ENCODE results near the gene CDK7.
"Not testable (repeated sequence)": the region's sequence is repeated elsewhere in the genome, so short reads cannot be mapped to it uniquely, and the experiment has no call there.

The CDK7 gene
- 22.4 to 29.7 reads per million in 2 donors for total RNA-seq

DNA sequence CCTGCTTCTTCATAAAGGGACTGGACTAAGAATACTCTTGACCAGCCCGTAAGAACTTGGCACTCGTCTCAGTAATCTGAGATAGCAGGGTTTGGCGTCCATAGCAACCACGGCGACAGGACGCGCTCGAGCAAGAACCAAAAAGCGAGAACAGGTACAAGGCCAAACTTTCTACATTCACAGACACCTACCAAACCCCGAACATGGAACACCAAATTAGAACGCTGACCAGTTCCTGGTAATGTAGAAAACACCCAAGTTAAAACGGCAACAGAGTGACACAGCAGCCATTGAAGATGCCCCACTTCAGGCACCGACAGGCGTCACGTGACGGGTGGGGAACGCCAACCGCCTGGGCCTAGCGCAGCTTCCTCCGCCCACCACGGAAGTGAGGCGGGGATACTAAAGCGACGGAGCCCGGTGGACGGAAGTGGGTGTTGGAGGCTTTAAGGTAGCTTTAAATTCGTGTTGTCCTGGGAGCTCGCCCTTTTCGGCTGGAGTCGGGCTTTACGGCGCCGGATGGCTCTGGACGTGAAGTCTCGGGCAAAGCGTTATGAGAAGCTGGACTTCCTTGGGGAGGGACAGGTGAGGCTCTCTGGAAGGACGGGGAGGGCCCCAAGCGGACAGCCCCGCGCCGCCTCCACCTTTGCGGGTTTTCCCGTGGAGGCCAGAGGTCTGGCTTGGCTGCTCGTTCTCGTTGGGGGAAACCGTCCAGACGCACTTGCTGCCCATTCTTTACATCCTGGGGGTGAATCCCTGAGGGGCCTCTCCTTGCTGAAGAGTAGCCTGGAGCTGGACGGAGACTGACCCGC is at the start of gene CDK7:
TSS of gene CDK7 (plus strand) at position 430 of the 812 bp plus-strand sequence. CDS start at position 520, 90 bp downstream.
- peak; percentile 88 for DNase-seq

DNA sequence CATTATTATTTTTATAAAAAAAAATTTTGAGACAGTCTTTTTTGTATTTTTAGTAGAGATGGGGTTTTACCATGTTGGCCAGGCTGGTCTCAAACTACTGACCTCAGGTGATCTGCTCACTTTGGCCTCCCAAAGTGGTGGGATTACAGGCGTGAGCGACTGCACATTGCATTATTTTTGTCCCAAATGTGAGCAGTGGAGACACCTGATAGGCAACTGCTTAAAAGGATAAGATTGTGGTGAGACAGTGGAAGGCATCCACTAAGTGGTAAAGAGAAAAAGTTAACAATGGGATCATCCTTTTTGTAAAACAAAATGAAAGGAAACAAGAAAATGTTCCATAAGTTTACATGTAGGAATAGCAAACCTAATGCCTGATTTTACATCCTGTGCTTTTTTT is 47.3 kb upstream of the CDK7 start:
- no peak for DNase-seq

DNA sequence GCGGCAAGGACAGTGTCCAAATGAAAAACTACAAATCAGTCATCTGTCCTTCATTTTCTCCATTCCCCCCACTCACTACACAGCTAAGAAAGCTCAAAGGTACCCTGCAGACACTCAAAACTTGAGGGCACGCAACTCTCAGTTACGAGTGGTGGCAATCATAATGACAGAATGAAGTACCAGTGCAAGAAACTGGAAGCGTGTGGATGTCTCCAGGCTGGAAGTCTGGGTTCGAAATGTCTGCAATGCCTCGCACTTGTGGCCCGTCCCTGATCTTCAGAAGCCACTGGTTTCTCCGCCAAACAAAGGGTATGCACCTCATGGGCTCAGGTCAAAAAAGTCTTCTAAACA is 45.9 kb upstream of the CDK7 start:
- no peak for DNase-seq

DNA sequence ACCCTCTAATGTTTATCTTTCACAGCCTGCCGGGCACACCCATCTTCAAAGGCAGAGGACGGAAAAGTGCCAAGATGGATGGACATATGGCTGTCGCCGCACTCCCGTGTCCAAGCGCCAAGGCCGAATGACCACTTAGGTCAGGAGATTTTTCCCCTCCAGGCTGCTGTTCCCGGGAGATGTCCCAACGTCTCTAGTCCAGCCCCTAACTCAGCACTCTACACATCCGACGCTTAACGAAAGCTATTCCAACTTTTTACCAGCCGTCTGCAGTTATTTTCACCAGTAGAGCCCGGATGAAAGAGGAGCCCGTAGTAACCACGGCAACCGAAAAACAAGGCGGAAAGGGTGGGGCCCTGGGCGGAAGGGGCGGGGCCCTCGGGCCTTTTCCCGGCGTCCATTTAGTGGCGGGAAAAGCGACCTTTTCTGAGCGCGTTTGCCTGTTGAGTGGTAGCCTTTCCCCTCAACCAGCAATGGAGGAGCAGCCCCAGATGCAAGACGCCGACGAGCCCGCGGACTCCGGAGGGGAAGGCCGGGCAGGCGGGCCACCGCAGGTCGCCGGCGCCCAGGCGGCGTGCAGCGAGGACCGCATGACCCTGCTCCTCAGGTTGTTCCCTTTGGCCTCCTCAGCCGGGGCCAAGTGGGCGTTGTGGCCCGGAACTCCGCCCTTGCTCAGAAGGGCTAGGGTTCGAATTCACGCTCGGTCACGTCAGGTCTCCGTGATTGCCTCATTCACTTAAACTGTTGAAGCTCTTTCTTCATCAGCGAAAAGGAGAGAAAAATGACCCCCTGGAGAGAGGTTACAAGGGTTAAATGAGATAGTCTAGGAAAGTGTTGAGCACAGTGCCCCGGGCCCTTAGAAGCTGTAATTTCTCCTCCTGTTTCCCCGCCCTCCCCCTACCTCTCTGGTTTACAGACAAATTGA is 45.3 kb upstream of the CDK7 start, which contains the start of gene CENPH:
TSS of gene CENPH (plus strand) at position 422 of the 925 bp plus-strand sequence. CDS start at position 474, 52 bp downstream.
- DNase-seq = peak; percentile 85

DNA sequence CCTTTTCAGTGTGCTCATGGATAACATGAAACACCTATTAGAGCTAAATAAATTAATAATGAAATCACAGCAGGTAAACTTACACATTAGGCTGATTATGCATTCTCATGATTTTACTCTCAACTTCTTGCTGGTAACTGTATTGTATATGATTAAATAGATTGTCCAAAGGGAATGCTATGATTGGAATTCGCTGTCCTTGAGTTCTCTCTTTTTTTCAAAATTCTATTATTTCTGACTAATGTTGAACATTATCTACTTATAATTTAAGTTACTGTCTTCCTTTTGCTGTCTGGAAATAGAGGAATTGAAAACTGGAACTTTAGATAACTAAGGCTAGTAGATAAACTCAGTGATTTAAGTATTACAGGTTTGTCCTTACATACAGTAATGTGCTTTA is 32.2 kb upstream of the CDK7 start:
- DNase-seq = no peak

DNA sequence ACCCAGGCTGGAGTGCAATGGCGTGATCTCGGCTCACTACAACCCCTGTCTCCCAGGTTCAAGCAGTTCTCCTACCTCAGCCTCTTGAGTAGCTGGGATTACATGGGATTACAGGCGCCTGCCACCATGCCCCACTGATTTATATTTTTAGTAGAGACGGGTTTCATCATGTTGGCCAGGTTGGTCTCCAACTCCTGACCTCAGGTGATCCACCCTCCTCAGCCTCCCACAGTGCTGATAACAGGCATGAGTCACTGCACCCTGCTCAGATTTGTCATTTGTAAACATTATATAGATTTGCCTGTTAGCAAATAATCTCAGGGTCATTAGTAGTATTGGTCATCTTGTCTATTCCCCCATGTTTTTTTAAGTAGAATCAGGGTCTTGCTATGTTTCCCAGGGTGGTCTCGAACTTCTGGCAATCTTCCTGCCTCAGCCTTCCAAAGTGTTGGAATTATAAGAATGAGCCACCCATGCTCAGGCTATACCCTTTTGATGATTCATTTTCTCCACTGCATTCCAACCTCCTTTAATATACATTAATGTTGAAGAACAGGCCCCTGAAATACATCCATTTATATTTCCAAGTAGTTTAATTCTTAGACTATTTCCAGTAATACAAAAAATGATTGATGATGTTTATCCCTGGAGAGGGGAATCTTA is 28.0 kb upstream of the CDK7 start:
- no peak for DNase-seq

DNA sequence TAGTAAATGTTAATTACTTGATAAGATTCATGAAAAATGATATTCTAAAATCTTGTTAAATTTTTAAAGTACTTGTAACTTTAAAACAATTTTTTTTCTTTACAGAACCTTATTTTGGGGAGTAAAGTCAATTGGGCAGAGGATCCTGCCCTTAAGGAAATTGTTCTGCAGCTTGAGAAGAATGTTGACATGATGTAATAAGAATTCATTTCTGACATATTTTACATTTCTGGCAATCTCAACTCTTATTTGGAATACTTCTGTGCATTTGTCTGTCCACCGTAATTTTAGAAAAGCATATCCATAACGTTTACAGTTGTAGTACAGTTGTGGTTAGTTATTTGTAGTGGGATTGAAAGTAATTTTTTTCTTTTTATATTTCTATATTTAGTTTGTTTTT is 25.1 kb upstream of the CDK7 start:
- no peak for DNase-seq

DNA sequence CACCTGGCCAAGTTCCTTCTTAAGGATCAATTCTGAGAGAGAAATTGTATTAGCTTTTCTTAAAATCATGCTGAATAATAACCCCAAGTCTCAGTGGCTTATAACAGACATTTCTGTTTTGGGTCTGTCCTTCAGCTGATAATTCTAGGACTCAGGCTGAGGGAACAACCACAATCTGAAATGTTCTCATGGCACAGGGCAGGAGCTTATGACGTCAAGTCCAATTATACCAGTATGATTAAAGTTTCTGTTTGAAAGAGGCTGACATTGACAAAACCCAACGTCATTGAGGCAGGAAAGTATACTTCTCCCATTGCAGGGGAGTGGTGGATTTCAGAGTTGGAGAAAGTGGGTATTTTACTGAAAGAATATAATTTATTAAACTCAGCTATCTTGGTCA is 23.5 kb upstream of the CDK7 start:
- no peak for DNase-seq

DNA sequence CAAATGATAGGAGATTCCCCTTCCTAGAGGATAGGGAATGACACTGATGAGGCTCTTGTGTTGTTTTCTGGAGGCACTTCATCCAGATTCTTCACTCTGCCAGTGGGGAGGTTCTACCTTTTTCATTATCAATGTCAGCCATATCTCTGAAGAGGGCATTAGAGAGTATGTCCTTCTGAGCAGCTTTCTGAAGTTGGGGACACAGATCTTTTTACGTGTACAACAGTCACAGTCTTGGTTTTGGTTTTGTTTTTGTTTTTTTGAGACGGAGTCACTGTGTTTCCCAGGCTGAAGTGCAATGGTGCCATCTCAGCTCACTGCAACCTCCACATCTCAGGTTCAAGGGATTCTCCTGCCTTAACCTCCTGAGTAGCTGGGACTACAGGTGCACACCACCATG is 22.7 kb upstream of the CDK7 start:
- no peak for DNase-seq

DNA sequence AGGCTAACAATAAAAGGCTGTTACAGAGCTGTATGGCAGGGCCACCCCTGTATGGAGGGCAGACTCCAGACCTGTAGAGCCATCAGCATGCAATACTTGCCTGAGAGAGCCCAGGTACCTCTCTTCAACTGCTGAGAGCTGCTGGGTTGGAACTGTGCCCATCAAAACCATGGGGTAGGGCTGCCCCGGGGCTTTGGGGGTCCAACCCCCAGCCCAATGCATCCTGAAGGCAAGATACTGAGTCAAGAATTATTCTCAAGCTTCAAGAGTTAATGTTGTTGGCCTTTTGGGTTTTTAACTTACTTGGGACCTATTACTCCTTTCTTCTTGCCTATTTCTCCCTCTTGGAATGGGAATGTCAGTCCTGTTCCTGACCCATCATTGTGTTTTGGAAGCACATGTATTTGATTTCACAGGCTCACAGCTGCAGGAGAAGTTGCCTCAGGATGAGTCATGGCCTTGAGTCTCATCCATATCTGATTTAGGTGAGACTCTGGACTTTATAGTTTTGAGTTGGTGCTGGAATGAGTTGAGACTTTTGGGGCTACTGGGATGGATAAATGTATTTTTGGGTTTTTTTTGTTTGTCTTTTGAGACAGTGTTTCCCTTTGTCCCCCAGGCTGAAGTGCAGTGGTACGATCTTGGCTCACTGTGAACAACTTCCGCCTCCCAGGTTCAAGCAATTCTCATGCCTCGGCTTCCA is 21.0 kb upstream of the CDK7 start:
- DNase-seq = no peak

DNA sequence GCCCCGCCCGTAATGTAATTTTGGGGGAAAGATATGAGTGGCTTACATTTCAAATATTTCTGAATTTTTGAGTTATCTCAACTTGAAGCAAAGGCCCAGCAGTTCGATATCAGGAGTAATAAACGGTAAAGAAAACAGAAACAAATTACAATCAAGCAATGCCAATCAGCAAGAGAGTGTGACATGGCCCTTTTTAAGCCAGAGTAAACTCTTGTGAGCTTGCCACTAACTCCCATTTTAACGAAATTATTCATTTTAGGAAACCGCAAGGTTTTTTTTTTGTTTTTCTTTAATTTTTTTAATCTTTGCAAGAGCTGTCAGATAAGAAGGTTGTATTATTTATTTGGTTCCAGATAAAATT is 17.6 kb upstream of the CDK7 start:
- DNase-seq = no peak

DNA sequence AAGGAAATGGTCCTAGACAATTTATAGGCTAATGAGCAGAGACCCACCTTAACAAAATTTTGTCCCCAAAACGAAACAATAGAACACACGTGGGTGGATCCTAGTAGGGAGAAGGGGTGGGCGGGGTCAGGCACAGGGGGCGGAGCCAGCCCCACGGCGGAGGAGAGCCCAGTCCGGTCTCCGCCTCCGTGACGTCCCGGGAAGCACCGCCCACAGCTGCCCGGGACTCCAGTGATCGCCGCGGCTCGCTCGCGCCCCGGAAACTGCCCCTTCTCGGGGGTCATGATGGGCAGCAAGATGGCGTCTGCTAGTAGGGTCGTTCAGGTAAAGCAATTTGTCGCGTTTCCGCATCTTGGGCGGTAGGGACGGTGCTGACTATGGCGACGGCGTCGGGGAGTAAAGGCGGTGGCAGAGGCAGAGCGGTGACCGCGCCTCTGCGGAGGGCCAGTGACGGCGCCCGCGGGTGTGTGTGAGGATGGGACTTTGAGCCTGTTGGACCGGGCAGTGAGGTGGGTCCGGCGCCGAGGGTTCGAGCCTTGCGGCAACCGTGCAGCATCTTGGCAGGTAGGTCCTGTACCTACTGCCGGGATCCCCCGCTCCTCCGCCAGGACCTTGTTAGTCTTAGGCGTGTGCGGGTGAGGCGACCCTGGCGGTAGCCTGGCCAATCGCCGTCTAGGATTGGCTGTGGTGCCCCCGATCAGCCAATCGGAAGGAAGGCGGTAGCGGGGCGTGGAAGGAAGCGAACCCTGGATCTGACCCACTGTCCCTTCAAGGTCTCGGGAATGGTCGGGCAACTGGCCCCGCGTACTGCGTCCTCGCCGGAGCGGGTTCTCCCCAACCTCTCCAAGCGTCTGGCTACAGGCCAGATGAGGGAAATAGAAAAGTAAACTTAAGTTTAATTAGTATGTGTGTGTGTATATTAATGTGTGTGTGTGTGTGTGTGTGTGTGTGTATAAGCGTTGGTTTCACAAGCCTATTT is 16.8 kb upstream of the CDK7 start:
- DNase-seq = peak; percentile 97

DNA sequence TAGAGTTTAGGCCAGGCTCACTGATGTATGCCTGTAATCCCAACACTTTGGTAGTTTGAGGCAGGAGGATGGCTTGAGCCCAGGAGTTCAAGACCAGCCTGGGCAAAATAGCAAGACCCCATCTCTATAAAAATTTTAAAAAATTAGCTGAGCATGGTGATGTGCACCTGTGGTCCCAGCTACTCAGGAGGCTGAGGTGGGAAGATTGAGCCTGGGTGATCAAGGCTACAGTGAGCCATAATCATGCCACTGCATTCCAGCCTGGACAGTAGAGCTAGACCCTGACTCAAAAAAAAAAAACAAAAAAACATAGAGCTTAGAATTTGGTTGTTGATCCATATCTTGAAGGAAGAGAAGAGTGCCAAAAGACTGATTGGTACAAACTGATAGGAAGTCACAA is 14.7 kb upstream of the CDK7 start:
- no peak for DNase-seq

DNA sequence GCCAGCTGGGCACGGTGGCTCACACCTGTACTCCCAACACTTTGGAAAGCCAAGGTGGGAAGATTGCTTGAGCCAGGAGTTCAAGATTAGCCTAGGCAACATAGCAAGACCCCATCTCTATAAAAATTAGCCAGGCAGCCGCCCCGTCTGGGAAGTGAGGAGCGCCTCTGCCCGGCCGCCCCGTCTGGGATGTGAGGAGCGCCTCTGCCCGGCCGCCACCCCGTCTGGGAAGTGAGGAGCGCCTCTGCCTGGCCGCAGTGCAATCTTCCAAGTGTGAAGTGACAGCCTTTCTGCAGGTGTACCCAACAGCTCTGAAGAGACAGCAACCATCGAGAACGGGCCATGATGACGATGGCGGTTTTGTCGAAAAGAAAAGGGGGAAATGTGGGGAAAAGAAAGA is 14.3 kb upstream of the CDK7 start:
- DNase-seq = not testable (repeated sequence)

DNA sequence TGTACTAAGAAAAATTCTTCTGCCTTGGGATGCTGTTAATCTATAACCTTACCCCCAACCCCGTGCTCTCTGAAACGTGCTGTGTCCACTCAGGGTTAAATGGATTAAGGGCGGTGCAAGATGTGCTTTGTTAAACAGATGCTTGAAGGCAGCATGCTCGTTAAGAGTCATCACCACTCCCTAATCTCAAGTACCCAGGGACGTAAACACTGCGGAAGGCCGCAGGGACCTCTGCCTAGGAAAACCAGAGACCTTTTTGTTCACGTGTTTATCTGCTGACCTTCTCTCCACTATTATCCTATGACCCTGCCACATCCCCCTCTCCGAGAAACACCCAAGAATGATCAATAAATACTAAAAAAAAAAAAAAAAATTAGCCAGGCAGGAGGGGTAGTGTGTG is 13.9 kb upstream of the CDK7 start:
- not testable (repeated sequence) for DNase-seq

DNA sequence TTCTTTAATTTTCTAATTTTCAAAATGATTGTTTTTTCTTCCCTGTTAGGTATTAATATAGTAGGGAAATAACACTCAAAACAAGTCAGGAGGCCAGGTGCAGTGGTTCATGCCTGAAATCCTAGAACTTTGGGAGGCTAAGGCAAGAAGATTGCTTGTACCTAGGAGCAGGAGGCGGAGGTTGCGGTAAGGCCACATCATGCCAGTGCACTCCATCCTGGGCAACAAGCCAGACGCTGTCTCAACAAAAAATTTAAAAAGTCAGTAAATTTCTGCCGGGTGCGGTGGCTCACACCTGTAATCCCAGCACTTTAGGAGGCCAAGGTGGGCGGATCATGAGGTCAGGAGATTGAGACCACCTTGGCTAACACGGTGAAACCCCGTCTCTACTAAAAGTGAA is 10.2 kb upstream of the CDK7 start:
- no peak for DNase-seq

DNA sequence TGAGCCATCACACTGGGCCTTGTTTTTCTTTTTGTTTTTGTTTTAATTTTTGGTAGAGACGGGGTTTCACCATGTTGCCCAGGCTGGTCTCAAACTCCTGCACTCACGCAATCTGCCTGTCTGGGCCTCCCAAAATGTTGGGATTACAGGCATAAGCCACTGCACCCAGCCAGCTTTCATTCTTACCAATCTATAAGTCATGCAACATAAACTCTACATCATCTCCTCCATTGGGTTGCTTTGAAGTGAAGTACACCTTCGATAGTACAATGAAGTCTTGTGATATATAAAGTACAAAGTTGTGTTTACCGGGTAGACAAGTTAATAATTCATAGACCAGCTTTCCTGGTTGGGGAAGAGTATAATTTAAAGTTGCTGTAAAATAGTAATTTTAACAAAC is 8.8 kb upstream of the CDK7 start:
- DNase-seq = no peak

DNA sequence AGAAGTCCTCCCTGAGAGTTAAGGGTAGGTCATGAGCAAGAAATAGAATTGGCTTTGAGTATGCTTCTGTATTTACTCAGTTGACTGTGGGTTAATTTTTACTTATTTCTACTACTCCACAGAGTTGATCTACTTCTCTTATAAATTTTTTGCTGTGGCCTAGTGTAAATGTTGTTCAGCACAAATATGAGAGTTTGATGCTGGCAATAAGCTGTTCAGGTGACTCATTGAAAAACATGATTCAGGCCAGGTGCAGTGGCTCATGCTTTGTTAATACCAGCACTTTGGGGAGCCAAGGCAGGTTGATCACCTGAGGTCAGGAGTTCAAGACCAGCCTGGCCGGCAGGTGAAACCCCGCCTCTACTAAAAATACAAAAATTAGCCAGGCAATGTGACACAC is 4.5 kb upstream of the CDK7 start:
- no peak for DNase-seq

DNA sequence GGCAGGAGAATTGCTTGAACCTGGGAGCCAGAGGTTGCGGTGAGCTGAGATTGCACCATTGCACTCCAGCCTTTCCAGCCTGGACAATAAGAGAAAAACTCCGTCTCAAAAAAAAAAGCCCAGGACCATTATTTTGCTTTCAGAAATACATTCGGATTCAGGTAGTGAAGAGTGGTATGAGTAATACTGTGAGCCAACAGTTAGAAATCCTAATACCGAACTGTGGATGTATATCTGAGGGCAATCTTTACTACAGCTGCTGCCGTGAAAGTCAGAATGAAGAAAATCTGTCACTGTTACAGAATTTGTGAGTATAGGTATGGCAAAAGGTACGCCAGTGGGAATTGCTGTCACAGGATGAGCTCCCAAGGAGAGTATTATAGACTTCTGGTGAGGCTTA is 3.4 kb upstream of the CDK7 start:
- no peak for DNase-seq

DNA sequence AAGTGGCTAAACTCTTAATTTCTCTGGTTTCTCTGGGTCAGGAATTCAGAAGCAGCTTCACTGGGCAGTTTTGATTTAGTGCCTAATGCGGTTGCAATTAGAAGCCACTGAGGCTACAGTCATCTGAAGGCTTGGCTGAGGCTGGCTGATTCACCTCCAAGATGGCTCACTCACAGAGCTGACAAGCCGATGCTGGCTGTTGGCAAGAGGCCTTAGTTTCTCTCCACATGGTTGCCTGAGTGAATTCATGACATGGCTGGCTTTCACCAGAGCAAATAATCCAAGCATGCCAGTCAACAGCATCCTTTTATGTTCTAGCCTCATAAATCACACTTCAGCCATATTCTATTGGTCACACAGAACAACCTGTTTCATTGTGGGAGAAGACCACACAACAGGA is 2.8 kb upstream of the CDK7 start:
- DNase-seq = no peak

DNA sequence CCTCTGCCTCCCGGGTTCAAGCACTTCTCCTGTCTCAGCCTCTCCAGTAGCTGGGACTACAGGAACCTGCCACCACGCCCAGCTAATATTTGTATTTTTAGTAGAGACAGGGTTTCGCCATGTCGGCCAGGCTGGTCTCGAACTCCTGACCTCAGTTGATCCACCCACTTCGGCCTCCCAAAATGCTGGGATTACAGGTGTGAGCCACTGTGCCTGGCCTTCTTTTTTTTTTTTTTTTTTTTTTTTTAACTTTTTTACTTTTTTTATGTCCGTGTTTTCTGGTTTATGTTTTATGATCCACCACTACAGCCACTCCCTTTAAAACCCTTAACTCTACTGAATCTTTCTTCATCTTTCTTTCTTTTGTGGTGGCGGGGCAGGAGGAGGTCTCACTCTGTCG is 2.0 kb downstream of the CDK7 start:
- DNase-seq = not testable (repeated sequence)

DNA sequence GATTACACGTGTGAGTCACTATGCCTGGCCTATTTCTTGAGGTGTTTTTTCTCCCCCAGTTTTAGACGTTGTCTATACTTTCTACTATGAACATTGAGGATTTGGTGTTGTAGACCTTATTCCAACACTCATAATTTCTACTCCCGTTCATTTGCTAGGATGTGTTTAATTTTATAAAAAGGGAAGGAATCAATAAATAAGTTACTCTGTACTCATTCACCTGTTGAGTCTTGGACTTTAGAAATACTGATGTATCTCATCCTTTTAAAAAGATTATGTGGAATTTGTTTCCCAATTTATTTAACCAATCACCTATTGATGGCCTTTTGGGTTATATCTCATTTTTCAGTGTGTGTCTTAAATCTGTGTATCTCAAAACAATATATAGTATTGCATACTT is 3.2 kb downstream of the CDK7 start:
- DNase-seq = no peak
